ENCODE results near the gene PDZD2. TPM values are rescaled to one million over a fixed set of nuclear protein-coding genes. Genes with fewer than 3 reads are reported as not detected.
"Not testable (repeated sequence)": the region's sequence is repeated elsewhere in the genome, so short reads cannot be mapped to it uniquely, and the experiment has no call there.

Gene PDZD2
- 10 to 100 TPM in 2 of 5 donors, 1 to 10 TPM in 2, under 1 TPM in 1; under 0.01 to 61.3 (median 8.9) TPM for total RNA-seq
- polyA plus RNA-seq, result 1 to 10 TPM; 1.6 to 4.9 (median 2.8) TPM
- long read RNA-seq, donor 1, result 0 reads
- long read RNA-seq, donor 2, result 0 reads
- long read RNA-seq, donor 3, result 0 reads
- long read RNA-seq, donor 4, result 0 reads
- long read RNA-seq, donor 5, result 0 reads
- long read RNA-seq, donor 6, result 0 reads
- long read RNA-seq, donor 7, result 0 reads
- long read RNA-seq, donor 8, result 0 reads
- long read RNA-seq, donor 9, result 0 reads
- long read RNA-seq, donor 10, result 0 reads

DNA sequence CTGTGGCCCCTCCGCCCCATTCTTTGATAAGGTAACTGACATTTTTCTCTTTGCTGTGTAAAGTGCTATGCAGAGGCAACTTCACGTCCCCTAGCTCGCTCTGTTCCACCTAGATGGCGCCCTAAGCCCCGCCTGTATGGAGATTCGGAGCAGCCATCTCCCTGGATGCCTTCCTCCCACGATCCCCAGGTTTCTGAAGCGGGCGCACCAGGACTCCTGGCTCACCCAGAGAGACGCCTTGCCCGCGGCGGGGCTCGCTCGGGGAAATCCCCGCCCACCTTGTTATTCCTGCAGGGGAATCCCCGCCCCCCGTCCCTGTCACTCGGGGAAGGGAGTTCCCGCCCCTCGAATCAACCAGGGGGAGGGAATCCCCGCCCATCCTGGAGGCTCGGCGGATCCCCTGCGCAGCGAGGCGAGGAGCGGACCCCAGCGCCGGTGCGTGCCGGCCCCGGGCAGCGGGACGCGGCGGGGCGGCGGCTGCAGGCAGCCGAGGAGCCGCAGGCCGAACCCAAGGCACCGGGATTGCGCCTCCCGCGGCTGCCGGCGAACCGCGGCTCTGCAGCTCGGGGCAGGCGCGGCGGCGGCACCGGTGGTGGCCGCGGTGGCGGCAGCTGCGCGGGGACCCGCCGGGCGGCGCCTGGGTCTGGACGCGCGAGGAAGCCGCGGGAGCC is at the start of gene PDZD2:
Gene PDZD2, plus strand, starts transcription at position 384 of the 671 bp plus-strand sequence.
- 0 to 2% (median 0%) methylated on average over 14 to 69 of the region's 70 CpGs for WGBS, 5 donors
- TF ChIP-seq POLR2A (IDR thresholded peaks at IDR 0.05) (no peak), EP300 (IDR thresholded peaks at IDR 0.05) (no peak), POLR2AphosphoS5 (IDR thresholded peaks at IDR 0.05) (no peak)
- TF ChIP-seq, protein P1, sequence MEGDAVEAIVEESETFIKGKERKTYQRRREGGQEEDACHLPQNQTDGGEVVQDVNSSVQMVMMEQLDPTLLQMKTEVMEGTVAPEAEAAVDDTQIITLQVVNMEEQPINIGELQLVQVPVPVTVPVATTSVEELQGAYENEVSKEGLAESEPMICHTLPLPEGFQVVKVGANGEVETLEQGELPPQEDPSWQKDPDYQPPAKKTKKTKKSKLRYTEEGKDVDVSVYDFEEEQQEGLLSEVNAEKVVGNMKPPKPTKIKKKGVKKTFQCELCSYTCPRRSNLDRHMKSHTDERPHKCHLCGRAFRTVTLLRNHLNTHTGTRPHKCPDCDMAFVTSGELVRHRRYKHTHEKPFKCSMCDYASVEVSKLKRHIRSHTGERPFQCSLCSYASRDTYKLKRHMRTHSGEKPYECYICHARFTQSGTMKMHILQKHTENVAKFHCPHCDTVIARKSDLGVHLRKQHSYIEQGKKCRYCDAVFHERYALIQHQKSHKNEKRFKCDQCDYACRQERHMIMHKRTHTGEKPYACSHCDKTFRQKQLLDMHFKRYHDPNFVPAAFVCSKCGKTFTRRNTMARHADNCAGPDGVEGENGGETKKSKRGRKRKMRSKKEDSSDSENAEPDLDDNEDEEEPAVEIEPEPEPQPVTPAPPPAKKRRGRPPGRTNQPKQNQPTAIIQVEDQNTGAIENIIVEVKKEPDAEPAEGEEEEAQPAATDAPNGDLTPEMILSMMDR (IDR thresholded peaks at IDR 0.05), result peak in 1 of 7 experiments; percentile 37
- Histone ChIP-seq H3K4me3 (peak within 1 kb of the TSS; percentile 60 to 87 (median 73)), H3K27ac (peak within 1 kb of the TSS in 3 of 5 donors; percentile 14 to 40 (median 25)), H3K4me1 (peaks cover 6 to 19% (median 16%) of the 10 kb centered on the region in 4 donors), H3K36me3 (no peaks in the 10 kb centered on the region), H3K9me3 (no peaks in the 10 kb centered on the region), H3K27me3 (peaks cover 0 to 28% (median 10%) of the 10 kb centered on the region in 3 donors)
- DNase-seq, result peak; percentile 58 to 90
- intact Hi-C loops (cut with DNase I; ENCODE audit: low total_unique reads), result no loop called here

DNA sequence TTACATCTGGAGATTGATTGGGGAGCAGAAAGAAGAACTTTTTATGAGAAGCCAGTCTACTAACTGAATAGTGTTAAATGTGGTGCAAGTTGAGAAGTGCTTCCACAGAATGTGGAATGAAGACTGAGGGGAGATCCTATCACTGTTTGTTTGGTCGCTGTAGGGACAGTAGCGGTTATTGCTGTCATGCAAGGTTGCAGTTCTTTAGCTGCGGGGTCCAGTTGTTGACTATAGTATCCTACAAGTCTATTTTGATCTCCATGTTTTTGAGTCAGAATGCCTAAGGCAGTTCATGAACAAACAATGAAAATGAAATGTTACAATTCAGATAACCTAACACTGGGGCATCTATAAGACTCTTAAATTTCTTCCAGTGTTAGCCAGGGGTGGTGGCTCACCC is 45.3 kb upstream of the PDZD2 start:
- Histone ChIP-seq H3K27ac (no peak overlapping the region), H3K9me3 (no peaks in the 10 kb centered on the region), H3K4me3 (no peak overlapping the region), H3K27me3 (peaks cover 0 to 14% (median 0%) of the 10 kb centered on the region in 3 donors), H3K4me1 (no peaks in the 10 kb centered on the region), H3K36me3 (no peaks in the 10 kb centered on the region)
- intact Hi-C loops (cut with DNase I; ENCODE audit: low total_unique reads), result no loop called here
- WGBS, 5 donors, result 76 to 82% (median 81%) methylated on average over 3 of the region's 3 CpGs
- DNase-seq, result no peak
- TF ChIP-seq, protein P1 (IDR thresholded peaks at IDR 0.05), result no peak
- TF ChIP-seq POLR2AphosphoS5 (IDR thresholded peaks at IDR 0.05) (no peak), EP300 (IDR thresholded peaks at IDR 0.05) (no peak), POLR2A (IDR thresholded peaks at IDR 0.05) (no peak)

DNA sequence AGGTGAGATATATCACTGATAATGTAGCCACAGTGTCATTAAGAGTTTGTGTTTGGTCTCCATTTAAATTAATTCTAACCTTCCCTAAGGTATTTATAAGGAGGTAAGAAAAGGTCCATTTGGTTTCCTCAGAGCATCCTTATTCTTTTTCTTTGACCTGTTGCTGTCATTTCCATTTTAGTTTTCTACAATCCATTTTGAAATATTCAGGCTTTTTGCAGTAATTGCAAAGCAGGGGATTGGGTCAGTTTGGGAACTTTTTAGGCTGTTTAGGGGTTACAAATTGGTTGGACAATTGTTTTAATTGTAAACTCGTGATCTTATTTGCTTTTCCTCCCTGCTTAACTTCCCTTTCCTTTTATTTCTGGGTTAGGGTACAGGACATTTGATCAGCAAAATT is 42.6 kb upstream of the PDZD2 start:
- H3K36me3 ChIP-seq, result no peaks in the 10 kb centered on the region
- H3K4me3 ChIP-seq, result no peak overlapping the region
- no peak overlapping the region for H3K27ac ChIP-seq
- no peaks in the 10 kb centered on the region for H3K9me3 ChIP-seq
- TF ChIP-seq POLR2A (IDR thresholded peaks at IDR 0.05) (no peak), POLR2AphosphoS5 (IDR thresholded peaks at IDR 0.05) (no peak), EP300 (IDR thresholded peaks at IDR 0.05) (no peak)
- TF ChIP-seq, protein P1 (IDR thresholded peaks at IDR 0.05), result no peak
- WGBS, 5 donors, result 35 to 55% (median 44%) methylated on average over 1 of the region's 1 CpG
- no peak for DNase-seq
- intact Hi-C loops (cut with DNase I; ENCODE audit: low total_unique reads), result no loop called here
- no peaks in the 10 kb centered on the region for H3K4me1 ChIP-seq
- peaks cover 0 to 14% (median 0%) of the 10 kb centered on the region in 3 donors for H3K27me3 ChIP-seq

DNA sequence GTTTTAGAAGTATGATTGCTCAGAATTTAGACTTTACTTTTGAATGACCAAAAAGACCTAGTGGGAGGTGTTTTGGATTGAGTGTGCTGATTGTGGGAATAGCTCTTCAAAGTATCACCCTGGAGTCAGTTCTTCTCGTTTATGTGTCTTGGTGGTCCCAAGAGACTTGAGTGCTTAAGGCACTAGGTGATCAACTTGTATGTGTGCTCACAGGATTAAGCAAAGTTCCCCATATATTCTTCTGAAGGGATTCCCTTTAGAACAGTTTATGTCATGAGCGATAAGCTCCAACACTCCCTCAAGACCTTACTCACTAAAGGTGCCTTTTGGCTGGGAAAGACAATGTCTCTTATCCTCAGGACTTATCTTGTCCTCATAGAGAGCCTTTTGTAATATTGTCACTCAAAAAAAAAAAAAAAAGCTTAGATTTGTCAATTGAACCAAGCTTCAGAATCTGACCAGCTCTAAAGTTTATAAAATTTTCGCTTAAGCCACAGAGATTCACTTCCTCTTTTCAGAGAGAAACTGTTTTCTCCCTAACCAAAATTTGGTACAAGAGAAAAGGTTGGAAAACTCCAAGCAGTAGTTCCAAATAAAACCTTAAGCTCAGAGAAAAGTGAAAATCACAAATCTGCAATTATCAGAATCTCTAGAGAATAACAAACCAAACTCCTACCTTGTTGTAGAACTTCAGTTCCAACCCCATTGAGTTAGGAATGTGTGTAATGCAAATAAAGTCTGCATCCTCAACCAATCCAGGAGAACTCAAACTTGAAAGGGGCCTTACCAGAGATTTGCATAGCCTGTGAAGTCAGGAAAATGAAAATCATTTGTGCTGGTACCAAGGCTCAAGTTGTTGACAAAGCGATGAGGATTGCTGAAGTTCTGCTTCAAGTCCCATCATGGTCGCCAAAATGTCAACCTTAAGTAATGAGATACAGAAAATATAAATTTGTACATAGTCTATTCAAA is 40.0 kb upstream of the PDZD2 start:
- H3K27me3 ChIP-seq, result peaks cover 0 to 14% (median 0%) of the 10 kb centered on the region in 3 donors
- no peaks in the 10 kb centered on the region for H3K9me3 ChIP-seq
- no peak overlapping the region for H3K27ac ChIP-seq
- DNase-seq, result no peak
- no peaks in the 10 kb centered on the region for H3K36me3 ChIP-seq
- no peak overlapping the region for H3K4me3 ChIP-seq
- intact Hi-C loops (cut with DNase I; ENCODE audit: low total_unique reads), result no loop called here
- WGBS, 5 donors, result 74 to 80% (median 79%) methylated on average over 5 of the region's 5 CpGs
- H3K4me1 ChIP-seq, result no peaks in the 10 kb centered on the region
- TF ChIP-seq, protein P1 (IDR thresholded peaks at IDR 0.05), result no peak
- TF ChIP-seq EP300 (IDR thresholded peaks at IDR 0.05), result no peak
- TF ChIP-seq POLR2AphosphoS5 (IDR thresholded peaks at IDR 0.05), result no peak
- TF ChIP-seq POLR2A (IDR thresholded peaks at IDR 0.05), result no peak

DNA sequence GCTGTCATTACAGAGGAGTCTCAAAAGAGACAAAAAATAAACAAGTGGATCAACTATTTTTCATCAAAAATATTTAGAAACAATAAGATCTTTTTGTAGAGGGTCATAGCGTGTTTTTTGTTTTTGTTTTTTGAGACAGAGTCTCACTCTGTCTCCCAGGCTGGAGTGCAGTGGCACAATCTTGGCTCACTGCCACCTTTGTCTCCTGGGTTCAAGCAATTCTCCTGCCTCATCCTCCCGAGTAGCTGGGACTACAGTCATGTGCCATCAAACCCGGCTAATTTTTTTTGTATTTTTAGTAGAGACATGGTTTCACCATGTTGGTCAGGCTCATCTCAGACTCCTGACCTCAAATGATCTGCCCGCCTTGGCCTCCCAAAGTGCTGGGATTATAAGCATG is 36.6 kb upstream of the PDZD2 start:
- H3K27me3 ChIP-seq; DNase-seq; H3K9me3 ChIP-seq; H3K27ac ChIP-seq; H3K4me1 ChIP-seq; H3K4me3 ChIP-seq; H3K36me3 ChIP-seq; intact Hi-C loops (cut with DNase I; ENCODE audit: low total_unique reads): not testable (repeated sequence)
- WGBS, 5 donors, result 86 to 87% (median 86%) methylated on average over 4 of the region's 4 CpGs

Data from stomach (tissue), 19 donors.